ENCODE measurements around the gene LAIR2.

DNA sequence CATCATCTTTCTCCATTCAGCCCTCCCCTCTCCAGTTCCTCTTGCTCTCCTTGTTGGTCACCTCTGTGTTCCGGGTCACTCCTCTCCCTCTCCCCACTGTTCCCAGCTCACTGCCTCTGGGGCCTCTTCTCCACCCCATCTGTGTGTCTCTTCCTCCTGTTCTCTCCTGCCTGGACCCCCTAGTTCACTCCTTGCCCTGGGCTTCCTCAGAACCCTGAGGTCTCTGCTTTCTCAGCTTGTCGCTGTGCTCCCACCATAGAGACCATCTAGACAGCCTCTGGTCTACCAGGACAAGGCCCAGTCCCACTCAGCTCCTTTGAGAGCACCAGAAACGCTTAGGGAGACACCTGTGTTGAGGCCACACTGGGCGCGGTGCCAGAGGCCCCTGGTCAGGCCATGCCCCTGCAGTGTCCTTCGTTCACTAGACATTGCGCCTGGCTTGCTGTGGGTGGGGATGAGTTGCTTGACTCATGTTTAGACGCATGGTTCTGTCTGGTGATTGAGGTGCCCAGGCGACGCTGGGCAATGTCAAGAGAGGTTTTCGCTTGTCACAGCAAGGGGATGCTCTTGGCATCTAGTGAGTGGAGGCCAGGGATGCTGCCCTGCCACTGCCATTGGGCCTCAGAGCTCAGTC, 43.9 kb upstream of the LAIR2 start:
- TF ChIP-seq, protein P1, sequence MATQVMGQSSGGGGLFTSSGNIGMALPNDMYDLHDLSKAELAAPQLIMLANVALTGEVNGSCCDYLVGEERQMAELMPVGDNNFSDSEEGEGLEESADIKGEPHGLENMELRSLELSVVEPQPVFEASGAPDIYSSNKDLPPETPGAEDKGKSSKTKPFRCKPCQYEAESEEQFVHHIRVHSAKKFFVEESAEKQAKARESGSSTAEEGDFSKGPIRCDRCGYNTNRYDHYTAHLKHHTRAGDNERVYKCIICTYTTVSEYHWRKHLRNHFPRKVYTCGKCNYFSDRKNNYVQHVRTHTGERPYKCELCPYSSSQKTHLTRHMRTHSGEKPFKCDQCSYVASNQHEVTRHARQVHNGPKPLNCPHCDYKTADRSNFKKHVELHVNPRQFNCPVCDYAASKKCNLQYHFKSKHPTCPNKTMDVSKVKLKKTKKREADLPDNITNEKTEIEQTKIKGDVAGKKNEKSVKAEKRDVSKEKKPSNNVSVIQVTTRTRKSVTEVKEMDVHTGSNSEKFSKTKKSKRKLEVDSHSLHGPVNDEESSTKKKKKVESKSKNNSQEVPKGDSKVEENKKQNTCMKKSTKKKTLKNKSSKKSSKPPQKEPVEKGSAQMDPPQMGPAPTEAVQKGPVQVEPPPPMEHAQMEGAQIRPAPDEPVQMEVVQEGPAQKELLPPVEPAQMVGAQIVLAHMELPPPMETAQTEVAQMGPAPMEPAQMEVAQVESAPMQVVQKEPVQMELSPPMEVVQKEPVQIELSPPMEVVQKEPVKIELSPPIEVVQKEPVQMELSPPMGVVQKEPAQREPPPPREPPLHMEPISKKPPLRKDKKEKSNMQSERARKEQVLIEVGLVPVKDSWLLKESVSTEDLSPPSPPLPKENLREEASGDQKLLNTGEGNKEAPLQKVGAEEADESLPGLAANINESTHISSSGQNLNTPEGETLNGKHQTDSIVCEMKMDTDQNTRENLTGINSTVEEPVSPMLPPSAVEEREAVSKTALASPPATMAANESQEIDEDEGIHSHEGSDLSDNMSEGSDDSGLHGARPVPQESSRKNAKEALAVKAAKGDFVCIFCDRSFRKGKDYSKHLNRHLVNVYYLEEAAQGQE (IDR thresholded peaks at IDR 0.05; ENCODE audit: insufficient read depth in 1 of 2, low read depth in 2 of 2, low read length in 2 of 2), result no peak
- TF ChIP-seq POLR2AphosphoS5 (IDR thresholded peaks at IDR 0.05; ENCODE audit: low read depth, low read length), result no peak
- TF ChIP-seq SIN3A (IDR thresholded peaks at IDR 0.05; ENCODE audit: borderline replicate concordance, insufficient read depth, low read length), result no peak
- no peak for TF ChIP-seq TAF1 (IDR thresholded peaks at IDR 0.05; ENCODE audit: borderline replicate concordance, insufficient read depth, low read length)
- no peak for TF ChIP-seq FOXP2 (optimal IDR thresholded peaks at IDR 0.05; ENCODE audit: borderline replicate concordance, extremely low read depth, extremely low read length, insufficient read depth)

Data from PFSK-1 (cell line).